GM23248 (cell line): ENCODE data around the gene FHL1. TPM values are rescaled to one million over a fixed set of nuclear protein-coding genes. Genes with fewer than 3 reads are reported as not detected.

ENCODE experiments used
- DNase-seq: peaks from one replicate; pipeline ENCODE4 v3.0.0-alpha.2; 2015
- H2AFZ ChIP-seq: fragments of 200-600 bp; sonication (generic); 2 replicates; pipeline ENCODE4 v1.6.1; 2016; ENCODE audit warnings: antibody characterized with exemption
- H3F3A ChIP-seq: fragments of 200-600 bp; sonication (generic); 2 replicates; pipeline ENCODE4 v1.6.1; 2016; ENCODE audit warnings: mild to moderate bottlenecking, antibody characterized with exemption, mixed run types; ENCODE audit not compliant: insufficient read depth
- H3K27ac ChIP-seq: fragments of 200-600 bp; sonication (generic); 2 replicates; pipeline ENCODE4 v1.5.1; 2016; ENCODE audit warnings: mild to moderate bottlenecking
- H3K27me3 ChIP-seq: fragments of 200-600 bp; sonication (generic); replicated peaks from 2 replicates; pipeline ENCODE4 v1.6.1; 2016; ENCODE audit warnings: mild to moderate bottlenecking; ENCODE audit not compliant: insufficient read depth
- H3K36me3 ChIP-seq: fragments of 200-600 bp; sonication (generic); 2 replicates; pipeline ENCODE4 v1.6.1; 2016; ENCODE audit warnings: low read depth, mild to moderate bottlenecking
- H3K4me1 ChIP-seq: fragments of 200-600 bp; sonication (generic); 2 replicates; pipeline ENCODE4 v1.6.1; 2016; ENCODE audit warnings: mild to moderate bottlenecking; ENCODE audit not compliant: insufficient read depth
- H3K4me2 ChIP-seq: fragments of 200-600 bp; sonication (generic); one replicate; pipeline ENCODE4 v1.6.1; 2016; ENCODE audit warnings: mild to moderate bottlenecking; ENCODE audit not compliant: unreplicated experiment
- H3K4me3 ChIP-seq: fragments of 200-600 bp; sonication (generic); 2 replicates; pipeline ENCODE4 v1.5.1; 2016; ENCODE audit warnings: mild to moderate bottlenecking
- H3K79me2 ChIP-seq: fragments of 200-600 bp; sonication (generic); 2 replicates; pipeline ENCODE4 v1.6.1; 2016; ENCODE audit warnings: mild to moderate bottlenecking; ENCODE audit not compliant: insufficient read depth
- H3K9ac ChIP-seq: fragments of 200-600 bp; sonication (generic); 2 replicates; pipeline ENCODE4 v1.6.1; 2016; ENCODE audit warnings: mild to moderate bottlenecking
- H3K9me2 ChIP-seq: fragments of 200-600 bp; sonication (generic); 2 replicates; pipeline ENCODE4 v1.6.1; 2016; ENCODE audit warnings: mixed run types, mild to moderate bottlenecking, moderate library complexity; ENCODE audit not compliant: insufficient read depth
- H3K9me3 ChIP-seq: fragments of 200-600 bp; sonication (generic); one replicate; pipeline ENCODE4 v1.6.1; 2017; ENCODE audit warnings: low read depth
- H4K20me1 ChIP-seq: fragments of 200-600 bp; sonication (generic); 2 replicates; pipeline ENCODE4 v1.6.0; 2016; ENCODE audit not compliant: insufficient read depth
- EZH2 ChIP-seq: fragments of 200-600 bp; sonication (generic); IDR thresholded peaks from 2 replicates; pipeline ENCODE4 v1.6.1; 2018; ENCODE audit warnings: antibody characterized with exemption, mild to moderate bottlenecking; ENCODE audit not compliant: insufficient read depth, poor library complexity, severe bottlenecking
- EZH2phosphoT487 ChIP-seq: fragments of 200-600 bp; sonication (generic); IDR thresholded peaks from 2 replicates; pipeline ENCODE4 v1.6.1; 2018; ENCODE audit warnings: antibody characterized with exemption, moderate library complexity, mild to moderate bottlenecking, low read depth; ENCODE audit not compliant: insufficient read depth
- WGBS, 2 experiments: methylation state at CpG; one replicate each; pipeline ENCODE4 v1.1.6; 2015 to 2017; ENCODE audit warnings: low lambda C conversion rate in 2 of 2, low coverage in 1 of 2; ENCODE audit errors: missing lambda C conversion rate in 2 of 2; 5-methylcytosine and 5-hydroxymethylcytosine counted together
- in situ Hi-C: fragments of 300-500 bp; cut with MboI; formaldehyde crosslinking; loops from 2 replicates; pipeline ENCODE4 v1.15.0; 2020
- polyA plus RNA-seq: library from polyadenylated mRNA; unstranded; fragments of >200 nt; fragmentation: Nextera tagmentation; extraction: Ambion mirVana; gene quantifications from 2 replicates; pipeline ENCODE4 v1.2.1, GENCODE V29; 2016
- total RNA-seq: library from RNA; depleted of rRNA; stranded (reverse); fragments of >200 nt; shearing (Covaris generic); gene quantifications from 2 replicates; pipeline ENCODE4 v1.2.3, GENCODE V29; 2014

FHL1 gene
- total and polyA plus RNA-seq, 2 experiments from 2014 or later = 55.8 to 57.5 TPM

DNA sequence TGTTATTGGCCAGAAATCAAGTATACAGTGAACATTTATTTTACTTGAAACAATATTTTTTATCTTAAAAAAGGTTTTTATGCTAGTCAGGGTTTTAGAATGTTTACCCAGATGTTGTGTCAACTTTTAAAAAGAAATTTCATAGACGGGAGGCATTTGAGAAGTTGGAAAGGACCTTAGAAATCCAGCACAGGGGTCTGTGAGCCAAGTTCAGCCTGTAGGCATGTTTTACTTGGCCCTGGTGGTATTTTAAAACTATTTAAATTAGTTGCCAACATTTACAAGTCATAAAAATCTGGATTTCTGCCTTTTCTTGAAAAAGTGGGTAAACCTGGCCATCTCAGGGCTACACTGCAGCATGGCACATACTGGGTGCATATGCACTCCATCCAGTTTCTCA is 25.5 kb upstream of the FHL1 start:
- H3K27ac ChIP-seq = no peak overlapping the region
- no peaks in the 10 kb centered on the region for H3K27me3 ChIP-seq
- no peak overlapping the region for H3K4me2 ChIP-seq
- no peaks in the 10 kb centered on the region for H3K36me3 ChIP-seq
- TF ChIP-seq EZH2 = no peak
- no peak for TF ChIP-seq EZH2phosphoT487
- H3K4me1 ChIP-seq = peaks cover 4% of the 10 kb centered on the region
- H3K79me2 ChIP-seq = no peaks in the 10 kb centered on the region
- no peak overlapping the region for H2AFZ ChIP-seq
- DNase-seq = no peak
- H3F3A ChIP-seq = no peaks in the 10 kb centered on the region
- H3K9me2 ChIP-seq = no peaks in the 10 kb centered on the region
- no peak overlapping the region for H3K9ac ChIP-seq
- no peak overlapping the region for H3K4me3 ChIP-seq
- in situ Hi-C loops = no loop called here
- no peaks in the 10 kb centered on the region for H3K9me3 ChIP-seq
- 22 to 42% methylated on average over 1 of the region's 1 CpG for WGBS, 2 experiments
- no peaks in the 10 kb centered on the region for H4K20me1 ChIP-seq

DNA sequence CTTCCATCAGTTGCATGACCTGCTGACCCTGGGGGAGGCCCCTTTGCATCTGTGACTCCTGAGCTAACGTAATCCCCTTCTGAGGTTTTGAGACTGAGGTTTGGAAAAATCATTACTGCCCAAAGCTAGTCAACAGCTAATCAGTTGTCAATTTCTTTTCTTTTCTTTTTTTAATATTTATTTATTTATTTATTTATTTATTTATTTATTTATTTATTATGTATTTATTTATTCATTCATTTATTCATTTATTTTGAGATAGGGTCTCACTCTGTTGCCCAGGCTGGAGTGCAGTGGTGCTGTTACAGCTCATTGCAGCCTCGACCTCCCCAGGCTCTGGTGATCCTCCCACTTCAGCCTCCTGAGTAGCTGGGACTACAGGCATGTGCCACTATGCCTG is 25.1 kb upstream of the FHL1 start:
- Histone ChIP-seq H2AFZ (no peak overlapping the region), H3K9me2 (no peaks in the 10 kb centered on the region), H4K20me1 (no peaks in the 10 kb centered on the region), H3K4me3 (no peak overlapping the region), H3K27me3 (no peaks in the 10 kb centered on the region), H3K9ac (no peak overlapping the region), H3F3A (0 out of 2 replicates have a peak, but pooled peaks cover 3% of the 10 kb centered on the region), H3K27ac (no peak overlapping the region), H3K9me3 (no peaks in the 10 kb centered on the region), H3K4me1 (peaks cover 8% of the 10 kb centered on the region), H3K36me3 (no peaks in the 10 kb centered on the region), H3K79me2 (no peaks in the 10 kb centered on the region), H3K4me2 (no peak overlapping the region)
- WGBS, 2 experiments = 90 to 94% methylated on average over 2 of the region's 2 CpGs
- in situ Hi-C loops = no loop called here
- TF ChIP-seq EZH2phosphoT487 (no peak), EZH2 (no peak)
- DNase-seq = no peak

DNA sequence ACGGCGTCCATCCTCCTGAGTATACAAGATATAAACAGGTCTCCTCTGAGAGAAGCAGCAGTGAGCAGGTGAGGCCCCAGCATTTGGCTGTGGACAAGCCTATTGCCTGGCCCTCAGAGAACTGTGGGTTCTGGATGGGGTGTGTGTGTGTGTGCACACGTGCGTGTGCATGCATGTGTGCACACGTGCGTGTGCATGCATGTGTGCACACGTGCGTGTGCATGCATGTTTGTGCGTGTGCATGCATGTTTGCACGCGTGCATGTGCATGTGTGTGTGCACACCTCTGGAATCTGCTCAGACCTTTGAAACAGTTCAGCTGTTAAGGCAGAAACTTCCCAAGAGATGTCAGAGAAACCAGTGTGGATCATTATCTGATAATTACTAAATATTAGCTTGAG is 22.2 kb upstream of the FHL1 start:
- no peak for DNase-seq
- Histone ChIP-seq H2AFZ (no peak overlapping the region), H3F3A (0 out of 2 replicates have a peak, but pooled peaks cover 4% of the 10 kb centered on the region), H3K36me3 (no peaks in the 10 kb centered on the region), H3K4me2 (no peak overlapping the region), H3K9me3 (no peaks in the 10 kb centered on the region), H3K4me3 (no peak overlapping the region), H3K4me1 (peaks cover 11% of the 10 kb centered on the region), H3K27me3 (no peaks in the 10 kb centered on the region), H3K79me2 (no peaks in the 10 kb centered on the region), H3K9me2 (no peaks in the 10 kb centered on the region), H3K27ac (no peak overlapping the region), H4K20me1 (no peaks in the 10 kb centered on the region), H3K9ac (no peak overlapping the region)
- TF ChIP-seq EZH2 (no peak), EZH2phosphoT487 (no peak)
- in situ Hi-C loops = no loop called here
- 97 to 100% methylated on average over 2 to 8 of the region's 11 CpGs for WGBS, 2 experiments

DNA sequence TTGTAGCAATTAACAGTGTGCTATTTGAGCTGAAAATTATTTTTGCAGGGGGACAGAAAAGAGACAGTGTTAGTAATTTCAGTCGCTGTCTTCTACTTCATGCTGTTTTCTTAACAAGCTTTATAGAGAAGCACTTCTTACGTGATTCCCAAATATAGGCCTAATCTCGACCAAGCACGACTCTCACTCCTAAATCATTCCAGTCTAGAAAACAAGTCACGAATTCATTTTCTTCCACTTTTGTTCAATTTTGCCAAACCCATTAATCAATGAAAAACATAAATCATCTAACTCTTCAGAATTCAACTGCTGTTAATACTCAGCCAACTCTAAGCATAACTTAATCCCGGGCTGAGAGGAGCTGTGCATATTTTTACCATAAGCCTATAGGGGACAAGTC is 21.0 kb upstream of the FHL1 start:
- Histone ChIP-seq H2AFZ (no peak overlapping the region), H3K4me1 (peaks cover 11% of the 10 kb centered on the region), H3K4me2 (peak overlapping the region; percentile 42), H3K27me3 (no peaks in the 10 kb centered on the region), H3K79me2 (no peaks in the 10 kb centered on the region), H3F3A (peaks cover 10% of the 10 kb centered on the region; the same call in 1 of the 2 replicates), H3K9ac (no peak overlapping the region), H3K9me3 (no peaks in the 10 kb centered on the region), H3K4me3 (no peak overlapping the region), H3K36me3 (no peaks in the 10 kb centered on the region), H4K20me1 (no peaks in the 10 kb centered on the region), H3K27ac (no peak overlapping the region), H3K9me2 (no peaks in the 10 kb centered on the region)
- in situ Hi-C loops = no loop called here
- DNase-seq = no peak
- no peak for TF ChIP-seq EZH2phosphoT487
- no peak for TF ChIP-seq EZH2
- WGBS, 2 experiments = 62 to 66% methylated on average over 6 of the region's 6 CpGs
